WTC11 (cell line): ENCODE data around the gene AFF3.

ENCODE experiments used
- AFF4 ChIP-seq: sonication (generic); formaldehyde crosslinking; IDR thresholded peaks from 2 replicates; pipeline ENCODE4 v1.8.1; 2023; ENCODE audit warnings: mild to moderate bottlenecking, missing genetic modification reagents, borderline replicate concordance
- ATF1 ChIP-seq: sonication (generic); formaldehyde crosslinking; IDR thresholded peaks from 2 replicates; pipeline ENCODE4 v1.8.1; 2023; ENCODE audit warnings: mild to moderate bottlenecking, moderate library complexity, missing genetic modification reagents
- ATF6 ChIP-seq: sonication (generic); formaldehyde crosslinking; IDR thresholded peaks from 2 replicates; pipeline ENCODE4 v1.8.1; 2023; ENCODE audit warnings: mild to moderate bottlenecking, missing genetic modification reagents
- CREB1 ChIP-seq: sonication (generic); formaldehyde crosslinking; IDR thresholded peaks from 2 replicates; pipeline ENCODE4 v1.8.0; 2023; ENCODE audit warnings: mild to moderate bottlenecking, missing genetic modification reagents
- CTCF ChIP-seq: fragments of 200-600 bp; IDR thresholded peaks from 2 replicates; pipeline ENCODE4 v1.8.0; 2022; ENCODE audit warnings: antibody characterized with exemption
- E2F4 ChIP-seq: sonication (generic); formaldehyde crosslinking; IDR thresholded peaks from 2 replicates; pipeline ENCODE4 v1.8.1; 2022; ENCODE audit warnings: low read depth, mild to moderate bottlenecking, moderate library complexity, missing genetic modification reagents, borderline replicate concordance
- FOXK1 ChIP-seq: sonication (generic); formaldehyde crosslinking; IDR thresholded peaks from 2 replicates; pipeline ENCODE4 v1.8.0; 2022; ENCODE audit warnings: mild to moderate bottlenecking, moderate library complexity, missing genetic modification reagents
- FOXP1 ChIP-seq: sonication (generic); formaldehyde crosslinking; IDR thresholded peaks from 2 replicates; pipeline ENCODE4 v1.8.0; 2022; ENCODE audit warnings: missing genetic modification reagents, mild to moderate bottlenecking, moderate library complexity, borderline replicate concordance
- JUN ChIP-seq: sonication (generic); formaldehyde crosslinking; IDR thresholded peaks from 2 replicates; pipeline ENCODE4 v1.8.0; 2023; ENCODE audit warnings: mild to moderate bottlenecking, missing genetic modification reagents
- MAX ChIP-seq: sonication (generic); formaldehyde crosslinking; IDR thresholded peaks from 2 replicates; pipeline ENCODE4 v1.8.0; 2022; ENCODE audit warnings: mild to moderate bottlenecking, missing genetic modification reagents
- RELA ChIP-seq: sonication (generic); formaldehyde crosslinking; IDR thresholded peaks from 2 replicates; pipeline ENCODE4 v1.8.1; 2022; ENCODE audit warnings: missing genetic modification reagents, mild to moderate bottlenecking, borderline replicate concordance
- STAT6 ChIP-seq: sonication (generic); formaldehyde crosslinking; conservative IDR thresholded peaks from 2 replicates; pipeline ENCODE4 v1.8.1; 2023; ENCODE audit warnings: mild to moderate bottlenecking, low read depth, missing genetic modification reagents, moderate library complexity
- TEAD4 ChIP-seq: sonication (generic); formaldehyde crosslinking; IDR thresholded peaks from 2 replicates; pipeline ENCODE4 v1.8.0; 2022; ENCODE audit warnings: mild to moderate bottlenecking, missing genetic modification reagents
- ZNF396 ChIP-seq: fragments of 250-450 bp; sonication (Bioruptor Pico); IDR thresholded peaks from 2 replicates; pipeline ENCODE4 v1.8.0; 2021; ENCODE audit warnings: mild to moderate bottlenecking, moderate library complexity, borderline replicate concordance

GRCh38 chr2:100148883-100149282 is 6.5 kb upstream of the AFF3 start:
- TF ChIP-seq CTCF (no peak), ATF1 (CRISPR knock-in tag) (no peak), TEAD4 (CRISPR knock-in tag) (no peak), MAX (CRISPR knock-in tag) (no peak), STAT6 (CRISPR knock-in tag) (no peak), RELA (CRISPR knock-in tag) (no peak), FOXP1 (CRISPR knock-in tag) (no peak), ZNF396 (CRISPR knock-in tag) (no peak), E2F4 (CRISPR knock-in tag) (no peak), FOXK1 (no peak), JUN (CRISPR knock-in tag) (no peak), CREB1 (CRISPR knock-in tag) (no peak), ATF6 (CRISPR knock-in tag) (no peak), AFF4 (CRISPR knock-in tag) (no peak)
